LHCN-M2 (cell line): ENCODE measurements around the gene SLC19A1. TPM values are rescaled to one million over a fixed set of nuclear protein-coding genes. Genes with fewer than 3 reads are reported as not detected.

Experiments used
- DNase-seq: peaks from one replicate; pipeline ENCODE4 v3.0.0-alpha.2; 2012; ENCODE audit warnings: low read depth
- polyA plus RNA-seq: library from polyadenylated mRNA; unstranded; fragments of >200 nt; gene quantifications from one replicate; pipeline ENCODE4 v1.2.1, GENCODE V29; 2012; ENCODE audit warnings: missing spikeins
- total RNA-seq: library from RNA; depleted of rRNA; stranded (reverse); fragments of >200 nt; gene quantifications from 2 replicates; pipeline ENCODE4 v1.2.3, GENCODE V29; 2014; rRNA removed

The SLC19A1 gene
- total RNA-seq = 21.0 and 21.8 TPM in 2 replicates
- polyA plus RNA-seq = 7.7 TPM

DNA sequence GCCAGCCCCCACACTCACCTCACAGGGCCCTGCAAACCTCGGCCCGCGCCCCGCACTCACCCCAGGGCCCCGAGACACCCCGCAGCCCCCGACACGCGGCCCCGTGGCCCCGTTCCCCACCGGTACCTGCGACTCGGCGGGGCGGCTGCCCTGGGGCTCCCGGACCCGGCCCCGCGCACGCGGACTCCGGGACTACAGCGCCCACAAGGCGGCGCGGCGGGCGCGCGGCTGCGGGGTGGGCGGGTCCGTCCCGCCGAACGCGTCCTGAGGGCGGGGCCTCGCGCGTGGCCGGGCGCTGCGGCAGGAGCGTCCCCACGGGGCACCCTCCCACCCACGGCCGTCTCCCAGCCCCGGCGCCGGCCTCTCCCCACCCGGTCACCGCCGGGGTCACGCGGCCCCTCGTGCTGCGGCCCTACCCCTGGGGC lies at the start of gene SLC19A1:
Gene SLC19A1, minus strand, starts transcription at position 199 of the 425 bp plus-strand sequence. CDS start 4,481 bp downstream, outside the sequence.
- DNase-seq = peak; percentile 47

DNA sequence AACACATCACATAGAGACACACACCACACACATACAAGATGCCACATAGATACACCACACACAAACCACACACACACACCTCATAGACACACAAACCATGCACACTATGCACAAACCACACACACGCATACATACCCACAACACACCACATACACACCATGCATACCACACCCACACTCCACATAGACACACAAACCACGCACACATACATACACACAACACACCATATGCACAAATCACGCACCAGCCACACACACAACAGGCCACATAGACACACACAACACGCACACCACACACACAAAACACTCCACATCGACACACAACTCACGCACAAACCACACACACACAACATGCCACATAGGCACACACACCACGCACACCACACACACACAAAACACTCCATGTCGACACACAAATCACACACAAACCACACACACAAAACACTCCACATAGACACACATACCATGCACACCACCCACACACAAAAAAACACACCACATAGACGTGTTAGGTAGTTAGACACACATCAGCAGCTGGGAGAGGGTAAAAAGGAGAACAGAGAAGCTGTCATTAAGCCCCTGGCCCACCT lies 49.5 kb upstream of the SLC19A1 start:
- no peak for DNase-seq

DNA sequence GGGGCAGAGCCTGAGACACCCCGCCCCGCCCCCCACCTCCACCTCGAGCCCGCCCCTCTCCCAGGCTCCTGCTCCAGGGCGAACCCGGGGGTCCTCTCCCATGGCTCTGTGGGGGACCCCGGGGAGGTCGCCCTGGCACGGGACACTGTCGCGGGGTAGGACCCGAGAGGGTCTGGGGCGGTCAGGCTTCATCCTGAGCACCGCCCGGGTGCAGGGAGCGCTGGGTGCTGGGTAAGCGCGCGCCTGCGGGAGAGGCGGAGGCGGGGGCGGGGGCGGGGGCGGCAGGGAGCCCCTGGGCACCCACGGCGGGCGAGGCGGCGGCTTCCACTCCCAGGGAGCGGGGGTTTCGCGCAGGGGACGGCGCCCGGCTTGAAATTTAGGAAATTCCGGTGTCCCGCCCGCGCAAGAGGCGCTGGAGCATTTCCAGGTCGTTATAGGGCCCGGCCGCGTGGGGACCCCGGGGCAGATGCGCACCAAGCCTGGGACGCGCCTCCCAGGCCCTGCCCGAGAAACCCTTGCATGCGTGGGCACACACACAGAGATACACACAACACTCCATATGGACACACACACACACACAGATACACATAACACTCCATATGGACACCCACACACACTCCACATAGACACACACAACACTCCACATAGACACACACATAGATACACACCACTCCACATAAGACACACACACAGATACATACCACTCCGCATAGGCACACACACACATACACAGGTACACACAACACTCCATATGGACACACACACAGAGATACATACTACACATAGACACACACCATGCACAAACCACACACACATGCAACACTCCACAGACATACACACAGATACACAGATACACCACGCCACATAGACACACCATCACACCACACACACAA lies 48.7 kb upstream of the SLC19A1 start:
- DNase-seq = no peak

DNA sequence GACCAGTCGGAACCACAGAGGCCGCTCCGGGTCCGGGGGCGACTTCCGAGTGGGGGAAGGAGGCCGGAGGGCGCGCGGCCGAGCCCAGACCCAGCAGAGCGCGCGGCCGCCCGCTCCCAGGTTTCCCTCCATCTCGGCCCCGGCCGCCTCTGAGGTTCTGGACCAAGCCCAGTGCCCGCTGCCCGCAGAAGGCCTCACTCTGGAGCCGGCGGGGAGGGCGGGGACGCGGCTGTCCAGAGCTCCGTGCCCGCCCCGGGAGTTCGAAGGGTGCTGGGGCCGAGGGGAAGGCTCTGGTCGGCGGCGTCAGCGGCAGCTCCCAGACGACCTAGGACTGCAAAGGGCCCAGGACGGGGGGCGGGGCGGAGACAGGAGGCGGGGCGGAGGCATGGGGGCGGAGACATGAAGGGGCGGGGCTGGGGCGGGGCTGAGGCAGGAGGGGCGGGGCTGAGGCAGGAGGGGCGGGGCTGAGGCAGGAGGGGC lies 48.0 kb upstream of the SLC19A1 start:
- no peak for DNase-seq

DNA sequence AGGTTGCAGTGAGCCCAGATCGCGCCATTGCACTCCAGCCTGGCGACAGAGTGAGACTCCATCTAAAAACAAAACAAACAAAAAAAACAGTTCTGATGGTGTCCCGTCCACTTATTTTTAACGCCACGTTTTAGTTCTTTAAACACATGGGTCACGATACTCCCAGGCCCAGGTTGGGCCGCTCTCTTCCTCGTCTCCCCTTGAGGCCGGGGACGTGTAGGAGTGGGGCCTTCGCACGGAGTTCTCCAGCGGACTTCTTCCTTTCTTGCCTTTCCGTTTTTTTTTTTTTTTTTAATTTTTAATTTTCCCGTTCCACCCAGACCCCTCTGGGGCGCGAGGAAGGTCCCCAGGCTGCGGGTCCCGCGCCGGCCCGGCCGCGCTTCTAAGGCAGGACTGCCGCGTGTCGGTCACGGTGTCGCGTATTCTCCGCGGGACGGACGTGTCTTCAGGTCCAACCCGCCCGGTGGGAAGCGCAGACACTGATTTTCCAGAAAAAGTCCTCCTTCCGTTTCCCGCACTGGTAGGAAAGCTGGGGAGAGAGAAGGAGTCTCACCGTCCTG lies 47.5 kb upstream of the SLC19A1 start:
- no peak for DNase-seq

DNA sequence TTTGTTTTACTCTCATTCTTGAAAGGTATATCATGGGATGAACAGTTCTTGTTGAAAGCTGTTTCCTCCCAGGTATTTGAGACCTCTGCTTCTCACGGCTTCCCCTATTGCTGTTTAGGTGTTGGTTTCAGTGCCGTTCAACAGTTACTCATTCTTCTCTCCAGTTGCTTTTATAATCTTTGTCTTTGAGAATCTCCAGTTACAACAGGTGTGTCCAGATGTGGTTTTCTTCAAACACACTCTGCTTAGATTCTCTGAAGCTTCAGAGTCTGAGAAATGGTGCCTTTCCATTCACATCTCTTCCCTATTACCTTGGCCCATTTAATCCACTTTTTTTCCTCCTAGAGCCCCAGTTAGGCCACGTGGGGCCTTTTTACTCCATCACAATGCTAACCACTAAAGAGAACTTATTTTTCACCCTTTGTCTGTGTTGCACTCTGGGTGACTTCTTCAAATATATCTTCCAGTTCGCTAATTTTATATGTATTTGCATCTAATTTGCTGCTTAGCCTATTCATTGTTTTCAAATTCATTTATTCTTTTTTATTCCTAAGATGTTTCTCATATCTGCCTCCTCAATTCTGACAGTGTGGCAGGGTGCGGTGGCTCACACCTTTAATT lies 46.7 kb upstream of the SLC19A1 start:
- DNase-seq = no peak

DNA sequence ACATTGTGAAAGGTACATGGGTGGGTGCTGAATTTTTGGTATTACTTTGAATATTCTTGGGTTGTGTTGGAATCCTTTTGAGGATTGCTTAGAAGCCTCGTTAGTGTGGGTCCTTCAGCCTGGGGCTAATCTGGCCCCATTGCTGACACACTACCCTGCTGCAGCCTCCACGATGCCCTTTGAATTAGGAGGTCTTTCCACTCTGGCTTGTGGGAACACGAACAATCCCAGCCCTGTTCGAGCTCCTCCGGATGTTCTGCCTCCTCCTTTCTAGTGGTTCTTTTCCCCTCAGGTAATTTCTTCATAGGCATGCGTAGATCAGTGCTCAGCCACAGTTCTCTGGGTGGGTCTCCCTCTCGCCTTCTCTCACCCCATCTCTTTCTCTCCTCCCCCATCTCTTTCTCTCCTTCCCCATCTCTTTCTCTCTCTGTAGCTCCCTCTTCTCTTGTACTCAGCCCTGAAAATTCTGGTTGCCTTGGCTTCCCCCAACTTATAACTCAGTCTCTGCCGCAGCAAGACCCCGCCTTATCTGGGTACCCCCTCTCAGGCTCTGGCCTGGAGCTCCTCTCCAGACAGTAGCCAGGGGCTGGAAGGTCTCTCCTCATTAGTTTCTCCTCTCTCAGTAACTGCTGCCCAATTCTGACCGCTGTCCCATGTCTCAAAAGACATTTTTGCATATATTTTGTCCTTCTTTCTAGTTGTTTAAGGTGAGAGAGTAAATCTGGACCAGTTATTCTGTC lies 46.0 kb upstream of the SLC19A1 start:
- DNase-seq = no peak

DNA sequence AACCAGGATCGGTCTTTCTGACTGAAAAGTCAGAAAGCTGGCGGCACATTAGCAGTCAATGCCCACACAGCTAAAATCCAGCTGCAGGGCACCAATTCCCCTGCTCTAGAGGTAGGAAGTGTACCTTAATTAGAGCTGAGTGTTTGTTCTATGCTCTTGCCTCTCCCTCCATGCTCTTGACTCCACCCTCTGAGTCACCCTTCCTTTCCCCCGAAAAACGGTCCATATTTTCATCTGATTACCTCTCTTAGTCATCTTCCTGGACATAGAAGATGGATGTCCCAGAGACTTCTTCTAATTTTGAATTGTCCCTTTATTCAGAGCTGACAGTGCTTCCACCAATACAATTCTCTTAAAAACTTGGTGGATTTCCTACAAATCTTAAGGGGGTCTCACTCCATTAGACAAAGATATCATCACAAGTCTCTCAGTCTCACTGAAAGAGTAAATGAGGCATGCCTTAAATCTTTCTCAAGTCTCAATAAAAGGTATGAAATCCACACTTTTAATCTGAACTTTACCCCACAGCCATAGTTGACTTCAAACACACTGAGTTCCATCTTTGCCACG lies 44.1 kb upstream of the SLC19A1 start:
- no peak for DNase-seq

DNA sequence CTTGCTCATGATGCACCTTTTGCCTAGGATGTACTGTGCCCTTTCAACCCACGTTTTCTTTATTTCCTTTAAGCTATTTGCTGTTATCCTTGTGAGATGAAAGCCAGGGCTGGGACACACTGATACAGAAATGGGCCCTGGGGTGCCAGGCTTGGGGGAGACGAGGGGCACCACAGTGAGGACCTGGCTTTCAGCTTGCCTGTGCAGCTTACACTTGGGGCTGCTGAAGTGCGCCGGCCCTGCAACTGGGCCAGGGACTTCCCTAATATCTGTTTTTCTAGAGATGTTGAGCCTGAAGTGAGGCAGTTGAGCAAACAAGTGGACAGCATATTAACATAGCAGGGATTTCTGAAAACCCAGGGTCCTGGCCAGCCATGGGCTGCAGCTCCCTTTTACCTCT lies 42.5 kb upstream of the SLC19A1 start:
- DNase-seq = no peak

DNA sequence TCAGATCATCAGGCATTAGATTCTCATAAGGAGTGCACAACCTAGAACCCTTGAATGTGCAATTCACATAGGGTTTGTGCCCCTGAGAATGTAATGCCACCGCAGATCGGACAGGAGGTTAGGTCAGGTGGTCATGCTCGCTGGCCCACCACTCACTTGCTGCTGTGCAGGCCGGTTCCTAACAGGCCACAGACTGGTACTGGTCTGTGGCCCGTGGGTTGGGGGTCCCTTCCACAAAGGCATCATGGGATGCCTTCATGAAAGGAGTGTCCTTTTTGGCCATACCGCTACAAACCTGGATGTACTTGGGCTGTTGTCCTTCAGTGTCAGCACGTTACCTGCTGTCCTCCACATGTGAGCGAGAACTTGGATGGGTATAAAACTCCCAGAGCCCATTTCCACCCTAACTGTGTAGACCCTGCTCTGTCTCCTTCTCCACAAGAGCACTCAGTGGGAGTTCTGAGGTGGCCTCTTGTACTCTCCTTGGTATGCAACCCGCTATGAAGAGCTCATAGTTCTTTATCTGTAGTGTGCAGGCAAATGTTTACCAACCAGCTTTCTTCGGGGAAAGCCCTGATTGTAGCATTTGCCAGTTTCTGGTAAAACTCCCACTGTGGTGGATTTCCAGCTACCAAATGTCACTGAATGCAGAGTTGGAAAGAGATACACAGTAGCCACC lies 41.7 kb upstream of the SLC19A1 start:
- no peak for DNase-seq

DNA sequence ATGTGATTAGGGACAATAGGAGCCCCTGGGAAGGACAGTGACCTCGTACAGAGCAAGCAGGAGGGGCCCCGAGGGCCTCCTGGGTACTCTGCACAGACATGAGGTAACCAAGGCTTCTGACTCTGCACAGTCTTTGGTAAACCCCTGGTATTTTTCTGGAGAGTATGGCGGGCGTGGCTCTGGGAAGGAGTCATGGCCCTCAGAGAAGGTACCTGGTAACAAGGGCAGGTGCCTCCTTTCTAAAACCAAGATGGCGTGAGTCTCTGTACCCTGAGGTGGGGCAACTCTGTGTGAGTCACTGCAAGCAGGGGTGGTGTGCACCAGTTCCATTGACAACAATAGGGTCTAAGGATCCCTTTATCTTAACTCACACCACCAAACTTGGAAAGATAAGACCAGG lies 39.9 kb upstream of the SLC19A1 start:
- no peak for DNase-seq

DNA sequence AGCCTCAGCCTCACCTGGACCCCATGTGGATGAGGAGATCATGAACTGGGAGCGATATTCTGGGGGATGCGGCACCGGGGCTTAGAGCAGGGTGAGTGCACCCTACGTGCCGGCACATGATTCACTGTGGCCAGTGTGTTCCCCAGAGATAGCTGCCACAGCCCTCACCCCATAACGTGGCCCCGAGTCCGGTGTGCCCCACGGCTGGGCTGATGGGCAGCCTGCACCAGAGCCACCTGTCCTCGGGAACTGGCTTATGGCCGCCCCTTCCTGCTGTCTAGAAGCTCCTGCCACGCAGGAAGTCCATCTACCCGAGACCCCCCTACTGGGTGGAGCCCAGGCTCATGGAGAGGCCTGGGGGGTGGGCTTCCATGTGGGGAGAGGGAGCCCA lies 39.1 kb upstream of the SLC19A1 start:
- DNase-seq = no peak

DNA sequence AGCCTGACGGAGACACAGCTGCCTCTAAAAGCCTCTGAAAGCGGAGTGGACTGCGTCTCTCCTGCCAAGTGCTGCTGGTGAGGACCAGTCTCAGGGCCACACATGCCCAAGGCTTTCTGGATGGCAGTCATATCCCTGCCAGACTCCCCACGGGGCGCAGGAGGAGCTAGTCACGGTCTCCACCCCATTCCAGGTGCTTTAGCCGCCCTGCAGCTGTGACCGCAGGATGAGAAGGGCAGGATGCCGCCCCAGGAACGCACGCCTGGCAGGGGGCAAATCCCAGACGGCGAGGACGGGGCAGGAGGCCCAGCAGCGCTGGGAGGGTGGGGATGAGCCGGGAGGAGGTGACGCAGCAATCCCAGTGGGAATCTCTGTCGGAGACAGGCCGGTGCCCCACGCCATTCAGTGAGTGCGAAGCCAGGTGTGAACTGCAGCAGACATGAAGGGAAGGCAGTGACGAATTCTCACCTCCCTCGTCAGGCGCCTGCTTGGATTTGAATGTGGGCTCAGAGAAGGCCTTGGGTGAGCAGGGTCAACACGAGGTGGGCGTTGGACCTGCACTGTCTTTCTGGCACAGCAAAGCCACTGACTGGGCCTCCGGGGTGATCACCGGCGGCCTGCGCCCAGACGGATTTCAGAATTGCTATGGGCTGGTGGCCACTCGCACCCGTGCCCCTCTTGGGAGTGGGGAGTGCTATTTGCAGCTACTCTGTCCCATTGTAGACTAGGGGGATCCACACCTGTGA lies 38.5 kb upstream of the SLC19A1 start:
- DNase-seq = no peak

DNA sequence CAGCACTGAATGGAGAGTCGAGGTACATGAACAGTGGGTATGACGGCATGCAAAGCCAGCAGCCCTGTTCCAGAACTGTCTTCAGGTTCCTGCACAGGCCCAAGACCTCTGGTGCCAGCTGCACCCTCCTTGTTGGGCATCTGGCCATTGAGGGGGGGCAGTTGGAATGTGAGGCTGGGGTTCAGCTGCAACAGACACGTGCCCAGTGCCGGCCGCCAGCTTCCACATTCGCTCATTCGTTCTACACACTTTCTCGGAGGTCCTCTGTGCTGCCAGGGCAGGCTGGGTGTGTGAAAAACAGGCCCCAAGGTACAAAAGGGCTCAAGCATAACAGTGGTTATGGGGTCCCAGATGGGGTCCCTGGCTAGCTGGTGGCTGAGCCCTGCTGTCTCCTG lies 37.9 kb upstream of the SLC19A1 start:
- DNase-seq = no peak

DNA sequence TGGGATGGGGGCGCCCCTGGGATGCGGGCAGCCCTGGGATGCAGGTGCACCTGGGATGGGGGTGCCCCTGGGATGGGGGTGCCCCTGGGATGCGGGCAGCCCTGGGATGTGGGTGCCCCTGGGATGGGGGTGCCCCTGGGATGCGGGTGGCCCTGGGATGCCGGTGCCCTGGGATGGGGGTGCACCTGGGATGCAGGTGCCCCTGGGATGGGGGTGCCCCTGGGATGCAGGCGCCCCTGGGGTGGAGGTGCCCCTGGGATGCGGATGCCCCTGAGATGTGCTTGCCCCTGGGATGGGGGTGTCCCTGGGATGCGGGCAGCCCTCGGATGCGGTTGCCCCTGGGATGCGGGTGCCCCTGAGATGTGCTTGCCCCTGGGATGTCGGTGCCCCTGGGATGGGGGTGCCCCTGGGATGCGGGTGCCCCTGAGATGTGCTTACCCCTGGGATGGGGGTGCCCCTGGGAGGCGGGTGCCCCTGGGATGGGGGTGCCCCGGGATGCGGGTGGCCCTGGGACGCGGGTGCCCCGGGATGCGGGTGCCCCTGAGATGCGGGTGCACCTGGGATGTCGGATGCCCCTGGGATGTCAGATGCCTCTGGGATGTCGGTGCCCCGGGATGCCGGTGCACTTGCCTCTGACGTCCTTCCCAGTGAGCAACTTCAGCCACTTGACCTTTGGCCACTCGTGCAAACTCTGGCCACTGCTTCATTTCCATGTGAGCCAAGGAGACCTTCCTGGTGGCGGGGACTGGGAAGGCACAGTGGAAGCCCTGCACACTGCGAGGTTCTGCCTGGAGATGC lies 37.3 kb upstream of the SLC19A1 start:
- no peak for DNase-seq

DNA sequence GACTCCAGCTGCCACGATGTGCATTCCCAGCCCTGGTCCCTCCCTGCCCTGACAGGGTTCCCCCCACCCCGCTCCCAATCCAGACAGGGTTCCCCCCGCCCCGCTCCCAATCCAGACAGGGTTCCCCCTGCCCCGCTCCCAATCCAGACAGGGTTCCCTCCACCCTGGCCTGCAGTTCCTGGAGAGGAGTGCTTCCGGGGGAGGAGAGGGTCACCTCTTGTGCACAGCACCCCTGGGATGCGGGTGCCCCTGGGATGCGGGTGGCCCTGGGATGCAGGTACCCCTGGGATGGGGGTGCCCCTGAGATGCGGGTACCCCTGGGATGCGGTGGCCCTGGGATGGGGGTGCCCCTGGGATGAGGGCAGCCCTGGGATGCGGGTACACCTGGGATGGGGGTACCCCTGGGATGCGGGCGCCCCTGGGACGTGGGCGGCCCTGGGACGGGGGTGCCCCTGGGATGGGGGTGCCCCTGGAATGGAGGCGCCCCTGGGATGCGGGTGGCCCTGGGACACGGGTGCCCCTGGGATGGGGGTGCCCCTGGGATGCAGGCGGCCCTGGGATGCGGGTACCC lies 36.7 kb upstream of the SLC19A1 start:
- DNase-seq = no peak

DNA sequence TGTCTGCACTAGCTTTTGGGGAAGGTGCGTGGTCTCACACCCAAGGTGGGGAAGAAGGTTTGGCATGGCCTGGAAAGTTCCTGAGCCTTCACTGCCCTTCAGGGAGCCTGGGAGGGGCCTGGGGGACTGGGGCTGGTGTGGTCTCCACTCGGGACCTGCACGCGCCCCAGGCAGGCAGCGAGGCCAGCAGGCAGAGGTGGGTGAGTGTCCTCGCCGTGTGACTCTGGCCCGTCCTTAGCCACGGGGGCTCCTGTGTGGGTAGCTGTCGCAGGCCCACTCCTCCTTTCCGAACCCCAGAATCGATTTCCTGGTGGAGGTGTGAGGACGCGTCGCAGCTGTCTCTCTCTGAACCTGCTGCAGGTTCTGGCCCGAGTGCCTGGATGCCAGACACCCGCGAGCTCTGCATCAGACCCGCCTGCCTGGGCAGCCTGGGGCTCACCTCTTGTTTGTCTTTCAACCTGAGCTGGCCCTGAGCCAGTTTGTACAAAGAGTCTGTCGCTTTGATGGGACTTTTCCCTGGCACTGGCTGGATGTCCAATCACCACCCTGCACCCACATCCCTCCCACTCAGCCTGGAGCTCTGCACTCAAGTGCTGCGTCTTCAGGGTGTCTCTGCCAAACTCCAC lies 36.0 kb upstream of the SLC19A1 start:
- DNase-seq = no peak

DNA sequence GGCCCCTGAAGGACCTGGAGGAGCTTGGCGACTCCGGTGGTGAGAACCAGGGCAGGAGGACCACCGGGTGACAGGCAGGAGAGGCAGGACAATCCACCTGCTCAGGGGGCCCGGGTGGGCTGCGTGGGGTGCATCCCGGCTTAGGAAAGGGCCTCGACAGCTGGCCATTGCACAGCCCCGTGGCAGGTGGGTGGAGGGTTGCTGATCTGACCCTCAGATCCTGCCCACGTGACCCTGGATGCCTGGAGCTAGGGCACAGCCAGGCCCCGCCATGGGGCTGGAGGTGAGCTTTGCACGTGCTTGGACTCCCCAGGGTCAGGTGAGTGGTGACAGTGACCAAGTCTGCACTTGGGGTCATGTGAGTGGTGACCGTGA lies 35.5 kb upstream of the SLC19A1 start:
- DNase-seq = no peak
